GM19324 (cell line): Measurements from ENCODE around the gene TEX53.

Experiments used
- ATAC-seq: cut with Tn5 transposase; IDR thresholded peaks from one replicate; pipeline ENCODE4 v1.9.1; 2021; ENCODE audit warnings: mild to moderate bottlenecking, moderate library complexity; ENCODE audit not compliant: unreplicated experiment, low FRiP score

The TEX53 gene

GRCh38 chr9:114643001-114643400 lies 14.6 kb downstream of the TEX53 start:
- no peak for ATAC-seq

- no peak for ATAC-seq
These were observed 15.6 kb downstream of the TEX53 start for GRCh38 chr9:114641967-114642366.

- ATAC-seq: no peak
These were observed 19.2 kb downstream of the TEX53 start for GRCh38 chr9:114638404-114638803.

GRCh38 chr9:114634387-114634786 lies 23.2 kb downstream of the TEX53 start:
- no peak for ATAC-seq

DNA sequence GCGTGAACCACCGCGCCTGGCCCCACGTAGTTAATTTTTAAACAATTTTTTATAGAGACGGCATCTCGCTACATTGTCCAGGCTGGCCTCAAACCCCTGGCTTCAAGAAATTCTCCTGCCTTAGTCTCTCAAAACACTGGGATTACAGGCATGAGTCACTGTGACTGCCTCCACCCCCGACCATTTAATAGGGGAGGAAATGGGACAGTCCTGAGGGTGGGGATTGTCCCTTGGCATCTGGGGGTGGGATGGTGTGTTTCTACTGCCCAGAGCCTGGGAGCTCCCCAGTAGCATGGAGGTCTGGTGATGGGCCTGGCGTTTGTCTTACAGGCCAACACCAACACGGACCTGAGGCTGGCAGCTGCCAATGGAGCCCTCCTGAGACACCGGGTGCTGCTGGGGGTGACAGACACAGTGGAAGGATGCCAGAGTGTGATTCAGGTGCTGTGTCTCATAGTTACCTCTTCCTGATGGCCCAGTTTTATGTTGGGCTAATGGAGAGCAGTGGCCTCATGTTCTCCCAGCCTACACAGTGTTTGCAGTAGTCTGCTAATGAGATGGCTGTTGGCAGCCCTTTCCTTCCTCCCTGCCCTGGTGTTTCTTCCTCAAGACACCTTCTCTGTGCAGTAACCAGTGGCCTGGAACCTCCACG lies 24.0 kb downstream of the TEX53 start:
- ATAC-seq: no peak

GRCh38 chr9:114631166-114631565 lies 26.4 kb downstream of the TEX53 start:
- no peak for ATAC-seq

- ATAC-seq: no peak
These were observed 28.0 kb downstream of the TEX53 start for GRCh38 chr9:114629563-114630090.

GRCh38 chr9:114627553-114627952 lies 30.1 kb downstream of the TEX53 start:
- no peak for ATAC-seq

- no peak for ATAC-seq
These were observed 31.1 kb downstream of the TEX53 start for GRCh38 chr9:114626415-114627020.

DNA sequence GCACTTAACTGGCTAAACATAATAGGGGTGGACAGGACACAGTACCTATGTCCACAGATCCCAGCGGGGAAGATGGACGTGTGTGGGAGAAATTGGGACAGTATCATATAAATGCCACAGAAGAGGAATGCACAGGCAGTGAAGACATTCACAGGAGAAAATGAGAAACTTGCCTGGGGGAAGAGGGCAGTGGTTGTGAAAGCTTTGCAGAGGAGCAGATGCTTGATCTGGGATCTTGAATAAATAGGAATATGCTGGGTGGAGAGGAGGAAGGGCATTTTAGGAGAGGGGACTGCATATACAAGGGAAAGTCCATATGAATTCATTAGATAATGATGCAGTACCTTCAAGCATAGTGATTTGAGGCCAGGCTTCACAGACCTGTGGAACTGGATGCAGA lies 32.9 kb downstream of the TEX53 start:
- ATAC-seq: no peak

DNA sequence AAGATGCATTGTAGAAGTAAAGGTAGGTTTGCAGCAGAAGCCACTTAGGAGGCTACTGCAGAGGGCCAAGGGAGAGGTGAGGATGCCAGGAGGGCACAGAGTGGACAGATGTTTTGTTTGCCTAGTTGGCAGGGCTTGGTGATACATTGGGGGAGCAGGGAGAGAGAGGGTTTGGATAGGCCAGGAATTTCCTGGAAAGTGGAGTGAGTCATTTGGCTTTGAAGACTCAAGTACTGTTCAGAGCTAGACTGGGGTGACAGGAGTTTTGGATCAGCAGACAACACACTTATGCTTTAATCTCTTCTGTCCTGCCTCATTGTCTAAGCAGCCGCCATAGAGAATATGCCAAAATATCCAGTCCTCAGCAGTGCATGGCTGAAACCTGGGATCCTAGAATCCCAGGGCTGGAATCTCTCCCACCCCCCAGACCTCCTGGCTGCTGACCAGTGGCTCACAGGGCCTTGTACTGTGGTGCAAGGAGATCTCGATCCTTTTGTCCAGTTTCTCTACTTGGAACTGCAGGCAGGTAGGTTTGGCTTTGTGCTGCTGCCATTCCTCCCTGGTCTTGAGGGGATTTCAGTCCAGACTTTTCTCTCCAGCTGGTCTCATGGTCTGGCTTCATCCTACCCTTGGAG lies 35.5 kb downstream of the TEX53 start:
- no peak for ATAC-seq

DNA sequence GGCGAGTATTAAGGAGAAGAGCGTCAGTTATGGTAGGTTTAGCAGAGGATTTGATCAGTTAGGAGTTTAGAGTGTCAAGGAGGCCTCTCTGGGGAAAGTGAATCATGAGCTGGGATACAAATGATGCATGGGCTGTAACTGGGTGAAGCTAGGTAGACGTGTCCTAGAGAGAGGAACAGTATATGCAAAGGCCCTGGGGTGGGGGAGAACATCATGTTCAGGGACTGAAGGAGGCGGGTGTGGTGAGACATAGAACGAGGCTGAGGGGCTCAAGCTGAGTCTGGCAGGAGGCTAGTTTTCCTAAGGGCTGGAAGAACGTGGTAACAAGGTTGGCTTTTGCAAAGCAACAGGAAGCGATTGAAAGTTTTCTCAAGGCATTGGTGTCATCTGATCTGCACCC lies 36.0 kb downstream of the TEX53 start:
- ATAC-seq: no peak

- ATAC-seq: no peak
These were observed 38.3 kb downstream of the TEX53 start for GRCh38 chr9:114619191-114619761.

DNA sequence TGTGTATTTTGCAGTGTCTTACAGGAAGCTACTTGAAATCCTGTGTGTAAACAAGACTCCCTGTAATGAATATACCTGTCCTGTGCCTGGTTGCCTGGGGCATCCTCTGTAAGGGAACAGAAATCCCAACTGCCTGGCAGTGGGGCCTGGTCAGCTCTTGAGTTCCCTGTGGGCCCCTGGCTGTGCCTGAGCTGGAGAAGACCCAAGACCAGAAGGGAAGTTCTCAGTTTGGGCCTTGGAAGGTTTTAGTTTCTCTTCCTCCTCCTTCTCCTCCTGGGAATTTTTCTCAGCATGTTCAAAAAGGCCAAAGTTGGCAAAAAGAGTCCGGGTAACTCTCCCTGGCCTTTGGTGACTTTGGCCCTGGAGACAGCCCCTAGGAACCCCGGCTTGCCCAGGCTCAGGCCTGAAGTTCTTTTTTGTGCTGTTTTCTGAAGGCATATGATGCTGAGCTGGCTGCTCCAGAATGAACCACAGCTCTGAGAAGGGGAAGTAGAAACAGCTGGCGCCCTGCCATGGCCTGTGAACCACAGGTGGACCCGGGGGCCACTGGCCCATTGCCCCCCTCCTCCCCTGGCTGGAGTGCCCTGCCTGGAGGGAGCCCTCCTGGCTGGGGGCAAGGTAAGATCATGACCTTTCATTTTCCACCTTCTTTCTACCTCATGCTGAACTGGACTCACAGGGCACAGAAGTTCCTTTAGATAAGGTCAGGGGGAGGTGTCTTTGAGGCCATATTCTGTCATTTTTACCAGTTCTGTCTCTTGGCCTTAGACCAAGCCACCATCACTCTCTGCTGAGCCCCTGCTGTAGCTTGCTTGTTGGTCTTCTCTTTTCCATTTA lies 40.7 kb downstream of the TEX53 start:
- ATAC-seq: peak; percentile 83

- no peak for ATAC-seq
These were observed 43.2 kb downstream of the TEX53 start for GRCh38 chr9:114614373-114614772.

- ATAC-seq: no peak
These were observed 43.7 kb downstream of the TEX53 start for GRCh38 chr9:114613919-114614318.

- no peak for ATAC-seq
These were observed 44.5 kb downstream of the TEX53 start for GRCh38 chr9:114613087-114613486.

DNA sequence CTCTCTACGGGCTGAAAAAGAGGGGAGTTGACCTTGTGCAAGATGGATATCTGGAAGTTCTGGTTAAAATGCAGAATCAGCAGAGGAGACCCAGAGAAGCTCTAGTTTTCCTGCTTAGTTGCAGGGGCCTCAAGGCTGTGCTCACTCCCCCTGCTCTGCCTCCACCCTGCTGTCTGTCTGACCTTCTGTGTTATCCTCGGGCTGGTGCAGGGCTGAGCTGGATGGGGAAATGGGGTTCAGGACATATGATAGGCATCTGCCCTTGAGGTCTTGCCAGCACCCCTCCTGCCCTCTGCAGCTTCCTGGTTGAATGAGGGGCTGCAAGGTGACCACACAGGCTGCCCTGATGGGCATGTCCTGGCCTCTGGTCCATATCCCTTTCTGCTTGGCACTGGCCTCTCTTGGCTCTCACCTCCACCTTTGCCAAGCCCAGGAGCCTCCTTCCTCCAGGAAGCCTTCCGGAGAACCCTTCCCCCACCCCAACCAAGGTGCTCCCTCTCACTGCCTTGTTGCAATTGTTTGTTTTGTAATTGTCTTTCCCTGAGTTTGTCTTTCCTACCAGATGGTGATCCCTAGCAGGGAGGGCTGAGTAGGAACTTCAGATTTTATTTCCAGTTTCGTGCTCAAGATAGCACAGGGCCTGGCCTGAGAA lies 45.2 kb downstream of the TEX53 start:
- ATAC-seq: no peak

GRCh38 chr9:114611516-114612271 lies 45.9 kb downstream of the TEX53 start:
- ATAC-seq: peak; percentile 52

DNA sequence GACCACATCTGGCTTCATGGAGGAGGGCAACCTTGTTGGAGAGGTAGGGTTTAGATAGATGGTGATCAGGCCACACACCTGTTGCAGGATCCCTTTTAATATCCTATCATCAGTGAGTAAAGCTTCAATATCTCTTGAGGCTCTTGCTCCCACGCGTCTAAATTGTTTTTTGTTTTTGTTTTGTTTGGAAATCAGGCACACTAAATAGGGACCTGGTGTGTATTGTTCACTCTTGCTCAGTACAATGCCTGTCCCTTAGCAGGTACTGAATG lies 49.1 kb downstream of the TEX53 start:
- ATAC-seq: no peak
